ENCODE results near the gene SND1. TPM values are rescaled to one million over a fixed set of nuclear protein-coding genes. Genes with fewer than 3 reads are reported as not detected.

SND1 gene
- total and polyA plus RNA-seq, 2 donors: 55.1 to 104 TPM

- H3K36me3 ChIP-seq (ENCODE audit: control insufficient read depth in 2 of 2, insufficient read depth in 2 of 2, low read length in 1 of 2): peaks cover 8 to 10% of the 10 kb centered on the region in 2 donors
- peaks cover 0 to 8% of the 10 kb centered on the region in 2 donors for H3K9me3 ChIP-seq (ENCODE audit: control insufficient read depth in 2 of 2, insufficient read depth in 1 of 2, low read length in 1 of 2)
- peaks cover 36 to 58% of the 10 kb centered on the region in 2 donors for H3K27me3 ChIP-seq (ENCODE audit: control insufficient read depth in 2 of 2, insufficient read depth in 1 of 2, low read length in 1 of 2)
- peaks cover 9 to 15% of the 10 kb centered on the region in 2 donors for H3K4me1 ChIP-seq (ENCODE audit: control insufficient read depth in 2 of 2, insufficient read depth in 2 of 2, low read length in 2 of 2)
- no peak overlapping the region for H3K27ac ChIP-seq (ENCODE audit: low read depth in 1 of 2, low read length in 1 of 2)
- WGBS: 92% methylated on average over 9 of the region's 9 CpGs
- no peak overlapping the region for H3K4me3 ChIP-seq (ENCODE audit: low read length in 2 of 2)
- no peak for DNase-seq (ENCODE audit: low read depth in 6 of 9, low spot score in 9 of 9)
These were observed 381.3 kb downstream of the SND1 start for GRCh38 chr7:128033246-128033645.

GRCh38 chr7:128034825-128035224 lies 382.8 kb downstream of the SND1 start:
- Histone ChIP-seq H3K4me3 (ENCODE audit: low read length in 2 of 2) (no peak overlapping the region), H3K9me3 (ENCODE audit: control insufficient read depth in 2 of 2, insufficient read depth in 1 of 2, low read length in 1 of 2) (peaks cover 0 to 3% of the 10 kb centered on the region in 2 donors), H3K27me3 (ENCODE audit: control insufficient read depth in 2 of 2, insufficient read depth in 1 of 2, low read length in 1 of 2) (peaks cover 36 to 47% of the 10 kb centered on the region in 2 donors), H3K36me3 (ENCODE audit: control insufficient read depth in 2 of 2, insufficient read depth in 2 of 2, low read length in 1 of 2) (no peaks in the 10 kb centered on the region), H3K4me1 (ENCODE audit: control insufficient read depth in 2 of 2, insufficient read depth in 2 of 2, low read length in 2 of 2) (peaks cover 9 to 15% of the 10 kb centered on the region in 2 donors), H3K27ac (ENCODE audit: low read depth in 1 of 2, low read length in 1 of 2) (no peak overlapping the region)
- 90% methylated on average over 2 of the region's 2 CpGs for WGBS
- DNase-seq (ENCODE audit: low read depth in 6 of 9, low spot score in 9 of 9): no peak

- Histone ChIP-seq H3K27ac (ENCODE audit: low read depth in 1 of 2, low read length in 1 of 2) (no peak overlapping the region), H3K27me3 (ENCODE audit: control insufficient read depth in 2 of 2, insufficient read depth in 1 of 2, low read length in 1 of 2) (peaks cover 28 to 38% of the 10 kb centered on the region in 2 donors), H3K4me1 (ENCODE audit: control insufficient read depth in 2 of 2, insufficient read depth in 2 of 2, low read length in 2 of 2) (peaks cover 8 to 9% of the 10 kb centered on the region in 2 donors), H3K36me3 (ENCODE audit: control insufficient read depth in 2 of 2, insufficient read depth in 2 of 2, low read length in 1 of 2) (no peaks in the 10 kb centered on the region), H3K9me3 (ENCODE audit: control insufficient read depth in 2 of 2, insufficient read depth in 1 of 2, low read length in 1 of 2) (peaks cover 0 to 3% of the 10 kb centered on the region in 2 donors), H3K4me3 (ENCODE audit: low read length in 2 of 2) (no peak overlapping the region)
- no peak for DNase-seq (ENCODE audit: low read depth in 6 of 9, low spot score in 9 of 9)
- 95% methylated on average over 3 of the region's 3 CpGs for WGBS
These were observed 383.7 kb downstream of the SND1 start for GRCh38 chr7:128035712-128036111.

GRCh38 chr7:128036226-128036940 lies 384.4 kb downstream of the SND1 start:
- peaks cover 5 to 8% of the 10 kb centered on the region in 2 donors for H3K4me1 ChIP-seq (ENCODE audit: control insufficient read depth in 2 of 2, insufficient read depth in 2 of 2, low read length in 2 of 2)
- H3K36me3 ChIP-seq (ENCODE audit: control insufficient read depth in 2 of 2, insufficient read depth in 2 of 2, low read length in 1 of 2): no peaks in the 10 kb centered on the region
- H3K4me3 ChIP-seq (ENCODE audit: low read length in 2 of 2): no peak overlapping the region
- H3K27me3 ChIP-seq (ENCODE audit: control insufficient read depth in 2 of 2, insufficient read depth in 1 of 2, low read length in 1 of 2): peaks cover 22 to 31% of the 10 kb centered on the region in 2 donors
- H3K9me3 ChIP-seq (ENCODE audit: control insufficient read depth in 2 of 2, insufficient read depth in 1 of 2, low read length in 1 of 2): peaks cover 0 to 3% of the 10 kb centered on the region in 2 donors
- WGBS: 94% methylated on average over 4 of the region's 4 CpGs
- DNase-seq (ENCODE audit: low read depth in 6 of 9, low spot score in 9 of 9): no peak
- no peak overlapping the region for H3K27ac ChIP-seq (ENCODE audit: low read depth in 1 of 2, low read length in 1 of 2)

- Histone ChIP-seq H3K27me3 (ENCODE audit: control insufficient read depth in 2 of 2, insufficient read depth in 1 of 2, low read length in 1 of 2) (peaks cover 16 to 26% of the 10 kb centered on the region in 2 donors), H3K9me3 (ENCODE audit: control insufficient read depth in 2 of 2, insufficient read depth in 1 of 2, low read length in 1 of 2) (peaks cover 0 to 3% of the 10 kb centered on the region in 2 donors), H3K27ac (ENCODE audit: low read depth in 1 of 2, low read length in 1 of 2) (no peak overlapping the region), H3K4me3 (ENCODE audit: low read length in 2 of 2) (no peak overlapping the region), H3K36me3 (ENCODE audit: control insufficient read depth in 2 of 2, insufficient read depth in 2 of 2, low read length in 1 of 2) (peaks cover 0 to under 1% of the 10 kb centered on the region in 2 donors), H3K4me1 (ENCODE audit: control insufficient read depth in 2 of 2, insufficient read depth in 2 of 2, low read length in 2 of 2) (peaks cover 4 to 8% of the 10 kb centered on the region in 2 donors)
- no peak for DNase-seq (ENCODE audit: low read depth in 6 of 9, low spot score in 9 of 9)
- 96% methylated on average over 2 of the region's 2 CpGs for WGBS
These were observed 385.1 kb downstream of the SND1 start for GRCh38 chr7:128037081-128037480.

GRCh38 chr7:128037880-128038619 lies 386.1 kb downstream of the SND1 start:
- Histone ChIP-seq H3K9me3 (ENCODE audit: control insufficient read depth in 2 of 2, insufficient read depth in 1 of 2, low read length in 1 of 2) (peaks cover 0 to under 1% of the 10 kb centered on the region in 2 donors), H3K4me3 (ENCODE audit: low read length in 2 of 2) (no peak overlapping the region), H3K4me1 (ENCODE audit: control insufficient read depth in 2 of 2, insufficient read depth in 2 of 2, low read length in 2 of 2) (peaks cover 0 to 2% of the 10 kb centered on the region in 2 donors), H3K27me3 (ENCODE audit: control insufficient read depth in 2 of 2, insufficient read depth in 1 of 2, low read length in 1 of 2) (peaks cover 7 to 17% of the 10 kb centered on the region in 2 donors), H3K36me3 (ENCODE audit: control insufficient read depth in 2 of 2, insufficient read depth in 2 of 2, low read length in 1 of 2) (peaks cover 0 to 4% of the 10 kb centered on the region in 2 donors), H3K27ac (ENCODE audit: low read depth in 1 of 2, low read length in 1 of 2) (no peak overlapping the region)
- WGBS: 97% methylated on average over 8 of the region's 8 CpGs
- DNase-seq (ENCODE audit: low read depth in 6 of 9, low spot score in 9 of 9): no peak

GRCh38 chr7:128039544-128039953 lies 387.6 kb downstream of the SND1 start:
- 95% methylated on average over 4 of the region's 4 CpGs for whole genome bisulfite sequencing

GRCh38 chr7:128040205-128040604 lies 388.2 kb downstream of the SND1 start:
- Histone ChIP-seq H3K27me3 (ENCODE audit: control insufficient read depth in 2 of 2, insufficient read depth in 1 of 2, low read length in 1 of 2) (no peaks in the 10 kb centered on the region), H3K4me3 (ENCODE audit: low read length in 2 of 2) (no peak overlapping the region), H3K36me3 (ENCODE audit: control insufficient read depth in 2 of 2, insufficient read depth in 2 of 2, low read length in 1 of 2) (peaks cover 0 to 4% of the 10 kb centered on the region in 2 donors), H3K9me3 (ENCODE audit: control insufficient read depth in 2 of 2, insufficient read depth in 1 of 2, low read length in 1 of 2) (no peaks in the 10 kb centered on the region), H3K4me1 (ENCODE audit: control insufficient read depth in 2 of 2, insufficient read depth in 2 of 2, low read length in 2 of 2) (no peaks in the 10 kb centered on the region), H3K27ac (ENCODE audit: low read depth in 1 of 2, low read length in 1 of 2) (no peak overlapping the region)
- no peak for DNase-seq (ENCODE audit: low read depth in 6 of 9, low spot score in 9 of 9)
- WGBS: 98% methylated on average over 3 of the region's 3 CpGs

More at GRCh38 chr7:128039544-128039953, 387.6 kb downstream of the SND1 start:
- H3K36me3 ChIP-seq (ENCODE audit: control insufficient read depth in 2 of 2, insufficient read depth in 2 of 2, low read length in 1 of 2): peaks cover 0 to 4% of the 10 kb centered on the region in 2 donors
- no peaks in the 10 kb centered on the region for H3K4me1 ChIP-seq (ENCODE audit: control insufficient read depth in 2 of 2, insufficient read depth in 2 of 2, low read length in 2 of 2)
- DNase-seq (ENCODE audit: low read depth in 6 of 9, low spot score in 9 of 9): no peak
- no peak overlapping the region for H3K27ac ChIP-seq (ENCODE audit: low read depth in 1 of 2, low read length in 1 of 2)
- no peaks in the 10 kb centered on the region for H3K9me3 ChIP-seq (ENCODE audit: control insufficient read depth in 2 of 2, insufficient read depth in 1 of 2, low read length in 1 of 2)
- peaks cover 0 to 2% of the 10 kb centered on the region in 2 donors for H3K27me3 ChIP-seq (ENCODE audit: control insufficient read depth in 2 of 2, insufficient read depth in 1 of 2, low read length in 1 of 2)
- no peak overlapping the region for H3K4me3 ChIP-seq (ENCODE audit: low read length in 2 of 2)

- Histone ChIP-seq H3K27me3 (ENCODE audit: control insufficient read depth in 2 of 2, insufficient read depth in 1 of 2, low read length in 1 of 2) (no peaks in the 10 kb centered on the region), H3K4me1 (ENCODE audit: control insufficient read depth in 2 of 2, insufficient read depth in 2 of 2, low read length in 2 of 2) (no peaks in the 10 kb centered on the region), H3K9me3 (ENCODE audit: control insufficient read depth in 2 of 2, insufficient read depth in 1 of 2, low read length in 1 of 2) (no peaks in the 10 kb centered on the region), H3K36me3 (ENCODE audit: control insufficient read depth in 2 of 2, insufficient read depth in 2 of 2, low read length in 1 of 2) (peaks cover 0 to 4% of the 10 kb centered on the region in 2 donors), H3K4me3 (ENCODE audit: low read length in 2 of 2) (no peak overlapping the region), H3K27ac (ENCODE audit: low read depth in 1 of 2, low read length in 1 of 2) (no peak overlapping the region)
- no peak for DNase-seq (ENCODE audit: low read depth in 6 of 9, low spot score in 9 of 9)
- WGBS: 93% methylated on average over 7 of the region's 7 CpGs
These were observed 389.2 kb downstream of the SND1 start for GRCh38 chr7:128041203-128041602.

All from thymus (tissue), 11 donors.